Coronary artery (tissue), 2 donors: Measurements from ENCODE around the gene MAST1.

Experiments used
- DNase-seq: peaks from one replicate; pipeline ENCODE4 v3.0.0-alpha.2; 2017; ENCODE audit warnings: low spot score
- H3K27ac ChIP-seq, 2 donors: fragments of 200-600 bp; sonication (generic); one replicate each; pipeline ENCODE4 v1.5.1; 2016 to 2019
- H3K4me3 ChIP-seq: fragments of 200-600 bp; sonication (generic); 2 replicates; pipeline ENCODE4 v1.5.1; 2016; ENCODE audit warnings: mild to moderate bottlenecking, moderate library complexity
- CTCF ChIP-seq: fragments of 200-600 bp; sonication (generic); IDR thresholded peaks from one replicate; pipeline ENCODE4 v1.5.1; 2019; ENCODE audit warnings: antibody characterized with exemption

The MAST1 gene

GRCh38 chr19:12872941-12873890 is 34.9 kb downstream of the MAST1 start:
- Histone ChIP-seq H3K4me3 (peak overlapping the region; percentile 12), H3K27ac (no peak overlapping the region)
- no peak for TF ChIP-seq CTCF
- no peak for DNase-seq

DNA sequence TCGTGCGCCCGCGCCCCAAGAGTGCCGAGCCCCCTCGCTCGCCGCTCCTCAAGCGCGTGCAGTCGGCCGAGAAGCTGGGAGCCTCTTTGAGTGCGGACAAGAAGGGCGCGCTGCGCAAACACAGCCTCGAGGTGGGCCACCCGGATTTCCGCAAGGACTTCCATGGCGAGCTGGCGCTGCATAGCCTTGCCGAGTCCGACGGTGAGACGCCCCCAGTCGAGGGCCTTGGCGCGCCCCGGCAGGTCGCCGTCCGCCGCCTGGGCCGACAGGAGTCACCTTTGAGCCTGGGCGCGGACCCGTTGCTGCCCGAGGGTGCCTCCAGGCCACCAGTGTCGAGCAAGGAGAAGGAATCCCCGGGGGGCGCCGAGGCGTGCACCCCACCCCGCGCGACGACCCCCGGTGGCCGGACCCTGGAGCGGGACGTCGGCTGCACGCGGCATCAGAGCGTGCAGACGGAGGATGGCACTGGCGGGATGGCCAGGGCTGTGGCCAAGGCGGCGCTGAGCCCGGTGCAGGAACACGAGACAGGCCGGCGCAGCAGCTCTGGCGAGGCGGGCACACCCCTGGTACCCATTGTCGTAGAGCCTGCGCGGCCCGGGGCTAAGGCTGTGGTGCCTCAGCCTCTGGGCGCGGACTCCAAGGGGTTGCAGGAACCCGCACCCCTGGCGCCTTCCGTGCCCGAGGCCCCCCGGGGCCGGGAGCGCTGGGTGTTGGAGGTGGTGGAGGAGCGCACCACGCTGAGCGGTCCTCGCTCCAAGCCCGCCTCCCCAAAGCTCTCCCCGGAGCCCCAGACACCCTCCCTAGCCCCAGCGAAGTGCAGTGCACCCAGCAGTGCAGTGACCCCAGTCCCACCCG is 35.8 kb downstream of the MAST1 start:
- no peak for TF ChIP-seq CTCF
- Histone ChIP-seq H3K27ac (no peak overlapping the region), H3K4me3 (peak overlapping the region; percentile 12)
- DNase-seq: no peak

- no peak for DNase-seq
- TF ChIP-seq CTCF: no peak
- no peak overlapping the region for H3K4me3 ChIP-seq
- H3K27ac ChIP-seq: no peak overlapping the region
These were observed 36.8 kb downstream of the MAST1 start for GRCh38 chr19:12875086-12875485.

GRCh38 chr19:12880551-12881171 is 42.3 kb downstream of the MAST1 start:
- Histone ChIP-seq H3K27ac (peak overlapping the region; percentile 84 to 95), H3K4me3 (peak overlapping the region; percentile 78)
- TF ChIP-seq CTCF: no peak
- DNase-seq: no peak

GRCh38 chr19:12881172-12881808 is 43.0 kb downstream of the MAST1 start, which contains the start of gene DNASE2:
DNASE2 (minus strand) TSS chr19:12881449; CDS start chr19:12881375, 74 bp downstream.
- DNase-seq: peak; percentile 97
- Histone ChIP-seq H3K4me3 (peak within 1 kb of the TSS; percentile 78), H3K27ac (peak within 1 kb of the TSS; percentile 84 to 95)
- no peak for TF ChIP-seq CTCF

- Histone ChIP-seq H3K27ac (no peak overlapping the region), H3K4me3 (no peak overlapping the region)
- no peak for TF ChIP-seq CTCF
- no peak for DNase-seq
These were observed 44.3 kb downstream of the MAST1 start for GRCh38 chr19:12882589-12882988.
